HG03565 (cell line): ENCODE data around the gene PPL.
"Not testable (repeated sequence)": the region's sequence is repeated elsewhere in the genome, so short reads cannot be mapped to it uniquely, and the experiment has no call there.

ENCODE experiments used
- ATAC-seq: cut with Tn5 transposase; IDR thresholded peaks from one replicate; pipeline ENCODE4 v1.9.1; 2021; ENCODE audit warnings: mild to moderate bottlenecking, moderate library complexity; ENCODE audit not compliant: unreplicated experiment

PPL gene

GRCh38 chr16:4935241-4935855 is 1.6 kb downstream of the PPL start:
- ATAC-seq, result no peak

- ATAC-seq, result no peak
Measured at GRCh38 chr16:4934591-4934990, 2.4 kb downstream of the PPL start.

- ATAC-seq, result no peak
Measured at GRCh38 chr16:4933871-4934395, 3.0 kb downstream of the PPL start.

- no peak for ATAC-seq
Measured at GRCh38 chr16:4933433-4933832, 3.5 kb downstream of the PPL start.

- no peak for ATAC-seq
Measured at GRCh38 chr16:4931381-4931780, 5.6 kb downstream of the PPL start.

GRCh38 chr16:4929619-4930018 is 7.3 kb downstream of the PPL start:
- not testable (repeated sequence) for ATAC-seq

- ATAC-seq, result no peak
Measured at GRCh38 chr16:4928227-4928626, 8.7 kb downstream of the PPL start.

- ATAC-seq, result no peak
Measured at GRCh38 chr16:4927661-4928060, 9.3 kb downstream of the PPL start.

- no peak for ATAC-seq
Measured at GRCh38 chr16:4926928-4927327, 10.0 kb downstream of the PPL start.

- ATAC-seq, result no peak
Measured at GRCh38 chr16:4925791-4926190, 11.2 kb downstream of the PPL start.

GRCh38 chr16:4925293-4925607 is 11.7 kb downstream of the PPL start:
- ATAC-seq, result no peak

GRCh38 chr16:4924593-4925292 is 12.2 kb downstream of the PPL start:
- no peak for ATAC-seq

- no peak for ATAC-seq
Measured at GRCh38 chr16:4923853-4924252, 13.1 kb downstream of the PPL start.

- no peak for ATAC-seq
Measured at GRCh38 chr16:4922721-4923342, 14.1 kb downstream of the PPL start.

- no peak for ATAC-seq
Measured at GRCh38 chr16:4920826-4921225, 16.1 kb downstream of the PPL start.

- no peak for ATAC-seq
Measured at GRCh38 chr16:4918781-4919251, 18.1 kb downstream of the PPL start.

- no peak for ATAC-seq
Measured at GRCh38 chr16:4917117-4917516, 19.8 kb downstream of the PPL start.

GRCh38 chr16:4915226-4915761 is 21.7 kb downstream of the PPL start:
- no peak for ATAC-seq

GRCh38 chr16:4914528-4915225 is 22.3 kb downstream of the PPL start:
- ATAC-seq, result no peak

GRCh38 chr16:4913774-4914525 is 23.0 kb downstream of the PPL start:
- ATAC-seq, result no peak
